Motor neuron (in vitro differentiated cells): ENCODE results near the gene SNRNP70. TPM values are rescaled to one million over a fixed set of nuclear protein-coding genes. Genes with fewer than 3 reads are reported as not detected.
A peak's percentile ranks its signal among the peaks of the same experiment; 100 is the strongest.
"Not testable (repeated sequence)": the region's sequence is repeated elsewhere in the genome, so short reads cannot be mapped to it uniquely, and the experiment has no call there.

Source experiments
- ATAC-seq, 8 experiments: fragments of 200-7000 bp; cut with Tn5 transposase; replicated peaks in 6 of 8; 2 replicates each; pipeline ENCODE4 v1.8.0; 2021; ENCODE audit warnings: mild to moderate bottlenecking in 8 of 8, moderate library complexity in 8 of 8
- H3K27ac ChIP-seq, 2 donors: fragments of 250-450 bp; sonication (Bioruptor Pico); 2 replicates each; pipeline ENCODE4 v1.9.0; 2021; ENCODE audit warnings: antibody characterized with exemption in 2 of 2, mild to moderate bottlenecking in 2 of 2, moderate library complexity in 1 of 2
- H3K4me1 ChIP-seq, 2 donors: fragments of 250-450 bp; sonication (Bioruptor Pico); replicated peaks in 1 of 2; 2 replicates each; pipeline ENCODE4 v1.6.1; 2021; ENCODE audit warnings: antibody characterized with exemption in 2 of 2, mild to moderate bottlenecking in 2 of 2, moderate library complexity in 1 of 2
- H3K4me3 ChIP-seq, 5 donors: fragments of 250-450 bp; sonication (Bioruptor Pico); 2 replicates each; pipeline ENCODE4 v1.9.0; 2021; ENCODE audit warnings: antibody characterized with exemption in 5 of 5, mild to moderate bottlenecking in 5 of 5, moderate library complexity in 4 of 5
- WGBS, 10 experiments: fragments of 450-650 bp; shearing (Covaris generic); methylation state at CpG; one replicate each; pipeline ENCODE4 v1.0.0; 2022; 5-methylcytosine and 5-hydroxymethylcytosine counted together
- in situ Hi-C, 9 experiments: fragments of 400-800 bp; cut with MboI; loops; one replicate each; pipeline ENCODE4 v1.15.0; 2021; ENCODE audit warnings: low sequenced_read_pairs in 9 of 9, low pct_unique_long_range_greater_than_20kb in 2 of 9; ENCODE audit not compliant: unreplicated experiment in 9 of 9
- total RNA-seq, 8 experiments: library from RNA; unstranded; fragments of 300-600 nt; gene quantifications; 2 replicates each; pipeline versions ENCODE4 v1.2.3 to v1.2.4, GENCODE V29; 2022

The SNRNP70 gene
- total RNA-seq, 8 experiments from 2014 or later, result 101 to 312 (median 157) TPM

DNA sequence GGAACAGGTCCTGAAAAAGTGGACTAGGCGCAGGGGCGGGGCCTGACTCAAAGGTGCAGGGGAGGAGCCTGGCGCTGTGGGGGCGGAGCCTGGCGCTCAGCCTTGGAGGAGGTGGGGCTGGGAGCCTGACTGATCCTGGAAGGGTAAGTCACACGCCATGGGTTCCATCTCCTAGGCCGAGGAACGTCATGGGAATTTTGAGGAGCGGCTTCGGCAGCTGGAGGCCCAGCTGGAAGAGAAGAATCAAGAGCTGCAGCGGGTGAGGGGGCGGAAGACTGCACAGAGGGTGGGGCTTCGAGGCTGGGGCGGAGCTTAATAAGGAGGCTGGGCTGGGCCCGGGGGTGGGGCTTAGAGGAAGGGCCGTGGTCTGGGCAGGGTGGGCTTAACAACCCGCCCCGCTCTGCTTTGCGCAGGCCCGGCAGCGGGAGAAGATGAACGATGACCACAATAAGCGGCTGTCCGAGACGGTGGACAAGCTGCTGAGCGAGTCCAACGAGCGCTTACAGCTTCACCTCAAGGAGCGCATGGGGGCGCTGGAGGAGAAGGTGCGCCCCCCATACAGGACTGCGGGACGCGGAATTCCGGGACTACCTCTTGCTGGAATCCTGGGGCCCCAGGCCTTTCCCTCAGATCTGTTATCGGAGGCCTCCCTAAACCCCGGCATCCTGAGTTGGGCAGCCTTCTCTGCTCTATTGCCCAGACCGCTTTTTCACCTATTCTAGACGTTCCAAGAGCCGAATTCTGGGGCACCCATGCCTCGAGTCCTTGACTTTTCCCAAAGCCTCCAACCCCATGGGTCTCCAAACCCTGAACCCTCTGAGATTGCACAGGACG, 48.6 kb downstream of the SNRNP70 start:
- in situ Hi-C loops, result no loop called here
- H3K4me3 ChIP-seq, result no peak overlapping the region
- H3K27ac ChIP-seq, result no peak overlapping the region
- peaks cover 0 to 3% of the 10 kb centered on the region in 2 donors for H3K4me1 ChIP-seq
- peak in 6 of 8 experiments; percentile 5 to 77 (median 58) for ATAC-seq
- 20 to 96% (median 88%) methylated on average over 1 to 11 of the region's 42 CpGs; no CpG with 5 or more reads in 4 of the 10 experiments for WGBS, 10 experiments

DNA sequence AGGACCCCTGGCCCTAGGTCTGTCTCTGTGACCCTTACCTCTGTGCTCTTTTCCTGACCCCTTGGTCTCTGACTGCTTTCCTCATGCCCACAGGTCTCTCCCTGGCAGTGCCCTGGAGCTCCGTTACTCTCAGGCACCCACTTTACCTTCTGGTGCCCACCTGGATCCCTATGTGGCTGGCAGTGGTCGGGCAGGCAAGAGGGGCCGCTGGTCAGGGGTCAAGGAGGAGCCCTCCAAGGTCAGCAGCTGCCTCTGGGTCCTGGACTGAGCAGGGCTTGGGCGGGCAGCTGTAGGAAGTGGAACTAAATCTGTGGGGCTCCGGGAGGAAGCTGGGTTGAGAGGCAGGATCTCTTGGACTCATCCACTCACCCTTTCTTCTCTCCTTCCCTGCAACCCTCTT, 50.4 kb downstream of the SNRNP70 start:
- in situ Hi-C loops, result no loop called here
- ATAC-seq, result no peak
- Histone ChIP-seq H3K4me3 (no peak overlapping the region), H3K27ac (no peak overlapping the region), H3K4me1 (no peaks in the 10 kb centered on the region)
- WGBS, 10 experiments, result 60 to 100% (median 88%) methylated on average over 1 to 3 of the region's 5 CpGs; no CpG with 5 or more reads in 4 of the 10 experiments

DNA sequence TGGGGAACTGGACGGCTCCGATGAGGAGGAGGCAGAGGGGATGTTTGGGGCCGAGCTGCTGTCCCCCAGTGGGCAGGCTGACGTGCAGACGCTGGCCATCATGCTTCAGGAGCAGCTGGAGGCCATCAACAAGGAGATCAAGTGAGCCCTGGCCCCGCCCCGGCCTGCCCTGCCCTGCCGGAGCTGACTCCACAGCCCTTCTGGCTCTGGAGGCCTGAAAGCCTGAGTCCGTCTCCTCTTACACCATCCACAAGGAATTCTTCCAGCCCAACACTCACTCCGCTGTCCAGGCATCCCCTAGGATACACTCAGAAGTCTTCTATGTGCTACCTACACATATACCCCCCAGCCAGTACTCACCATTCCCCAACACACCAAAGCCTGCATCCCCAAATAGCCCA, 51.5 kb downstream of the SNRNP70 start:
- 75 to 100% (median 88%) methylated on average over 1 to 4 of the region's 10 CpGs; no CpG with 5 or more reads in 6 of the 10 experiments for WGBS, 10 experiments
- H3K4me3 ChIP-seq, result no peak overlapping the region
- H3K4me1 ChIP-seq, result no peaks in the 10 kb centered on the region
- in situ Hi-C loops, result no loop called here
- no peak overlapping the region for H3K27ac ChIP-seq
- peak in 2 of 8 experiments; percentile 3 to 25 for ATAC-seq

DNA sequence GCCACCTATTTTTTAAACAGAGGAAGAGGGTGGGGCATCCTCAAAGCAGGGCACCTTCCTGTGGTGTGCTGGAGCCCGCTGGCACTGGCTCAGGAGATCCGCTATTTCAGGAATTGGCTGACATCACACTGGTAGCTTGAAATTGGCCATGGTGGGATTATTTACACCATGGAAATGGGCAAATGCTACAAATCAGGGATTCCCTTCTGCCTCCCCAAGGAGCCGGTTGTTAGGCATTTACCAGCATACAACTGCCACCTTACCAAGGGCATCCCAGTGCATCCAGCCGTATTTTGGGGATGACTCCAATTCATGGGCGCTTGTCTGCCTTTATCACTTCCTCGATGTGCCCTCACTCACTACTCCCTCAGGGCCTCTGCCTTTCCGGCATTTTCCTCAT, 55.7 kb downstream of the SNRNP70 start:
- H3K27ac ChIP-seq, result no peak overlapping the region
- WGBS, 10 experiments, result 80 to 100% (median 86%) methylated on average over 2 to 4 of the region's 7 CpGs; no CpG with 5 or more reads in 5 of the 10 experiments
- in situ Hi-C loops, result no loop called here
- peaks cover 7 to 13% of the 10 kb centered on the region in 2 donors for H3K4me1 ChIP-seq
- H3K4me3 ChIP-seq, result no peak overlapping the region
- no peak for ATAC-seq

DNA sequence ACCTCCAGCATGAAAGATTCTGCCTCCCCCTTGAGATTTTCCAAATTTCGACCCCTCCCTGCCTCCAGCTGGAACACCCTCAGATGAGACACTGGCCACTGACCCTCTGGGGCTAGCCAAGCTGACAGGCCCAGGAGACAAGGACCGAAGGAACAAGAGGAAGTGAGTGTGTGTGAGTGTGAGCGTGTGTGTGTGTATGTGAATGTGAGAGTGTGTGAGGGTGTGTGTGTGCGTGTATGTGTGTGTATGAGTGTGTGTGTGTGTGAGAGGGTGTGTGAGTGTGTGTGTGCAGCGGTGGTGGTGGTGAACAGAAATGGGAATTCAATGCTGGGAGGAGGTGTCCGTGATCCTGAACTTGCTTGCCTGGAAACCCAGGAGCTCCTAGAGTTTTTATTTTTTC, 56.1 kb downstream of the SNRNP70 start:
- H3K4me1 ChIP-seq, result peaks cover 7 to 13% of the 10 kb centered on the region in 2 donors
- no peak for ATAC-seq
- 58 to 96% (median 85%) methylated on average over 2 to 6 of the region's 6 CpGs; no CpG with 5 or more reads in 2 of the 10 experiments for WGBS, 10 experiments
- in situ Hi-C loops, result no loop called here
- no peak overlapping the region for H3K4me3 ChIP-seq
- H3K27ac ChIP-seq, result no peak overlapping the region

DNA sequence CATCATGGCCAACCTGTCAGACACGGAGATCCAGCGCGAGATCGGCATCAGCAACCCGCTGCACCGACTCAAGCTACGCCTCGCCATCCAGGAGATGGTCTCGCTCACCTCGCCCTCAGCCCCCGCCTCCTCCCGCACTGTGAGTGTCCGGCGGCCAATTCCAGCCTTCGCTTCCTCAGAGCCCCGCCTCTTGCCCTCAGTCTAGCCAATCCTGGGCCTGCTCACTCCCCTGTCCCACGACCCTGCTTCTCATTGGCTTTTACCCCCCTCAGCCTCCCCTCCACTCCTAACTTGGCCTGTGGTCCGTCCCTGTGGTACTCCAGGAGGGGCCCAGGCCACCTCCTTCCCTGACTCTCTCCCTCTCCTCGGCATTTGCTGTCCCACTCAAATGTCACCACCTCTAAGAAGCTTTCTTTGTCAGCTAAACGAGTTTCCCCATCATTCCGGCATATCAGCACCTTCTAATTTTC, 57.6 kb downstream of the SNRNP70 start:
- 0 to 71% (median 17%) methylated on average over 1 to 10 of the region's 21 CpGs; no CpG with 5 or more reads in 3 of the 10 experiments for WGBS, 10 experiments
- in situ Hi-C loops, result no loop called here
- Histone ChIP-seq H3K4me3 (peak overlapping the region; percentile 31 to 64 (median 40)), H3K4me1 (peaks cover 7 to 13% of the 10 kb centered on the region in 2 donors), H3K27ac (peak overlapping the region in 1 of 2 donors; percentile 68)
- ATAC-seq, result peak; percentile 86 to 98 (median 91)

DNA sequence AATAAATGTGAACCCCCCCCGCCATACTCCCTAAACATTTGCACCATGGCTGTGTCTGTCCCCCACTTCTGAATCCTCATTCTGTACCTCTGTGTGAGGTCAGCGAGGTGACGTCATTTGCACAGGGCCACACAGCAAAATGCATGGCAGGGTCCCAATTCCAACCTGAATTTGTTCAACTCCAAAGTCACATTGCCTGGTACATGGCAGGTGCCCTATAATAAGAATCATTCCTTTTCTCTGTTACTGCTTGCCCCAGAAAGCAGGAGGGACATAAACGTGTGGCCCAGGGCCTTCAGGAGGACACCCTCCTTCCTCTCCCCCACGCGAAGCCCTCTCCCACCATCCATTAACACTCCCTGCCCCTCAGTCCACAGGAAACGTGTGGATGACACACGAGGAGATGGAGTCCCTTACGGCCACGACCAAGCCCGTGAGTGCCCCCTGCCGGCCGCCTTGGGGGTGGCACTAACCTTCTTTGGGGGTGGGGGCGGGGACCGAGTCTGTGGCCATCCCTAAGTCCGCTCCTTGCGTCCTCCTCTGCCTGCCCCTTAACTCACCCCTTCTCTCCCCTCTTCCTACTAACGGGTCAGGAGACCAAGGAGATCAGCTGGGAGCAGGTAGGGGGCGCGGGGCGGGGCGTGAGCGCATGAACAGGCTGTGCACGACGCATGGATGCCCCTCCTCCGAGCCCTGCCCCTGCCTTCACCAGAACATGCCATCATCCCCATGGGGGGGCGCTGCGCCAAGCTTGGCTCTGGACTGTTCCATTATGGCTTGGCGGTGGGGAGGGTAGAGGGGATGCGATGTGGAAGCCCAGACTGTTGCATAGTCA, 60.5 kb downstream of the SNRNP70 start:
- in situ Hi-C loops, result no loop called here
- Histone ChIP-seq H3K27ac (no peak overlapping the region), H3K4me1 (peaks cover 10 to 18% of the 10 kb centered on the region in 2 donors), H3K4me3 (peak overlapping the region in 2 of 5 donors; percentile 3 to 20)
- ATAC-seq, result peak; percentile 3 to 32 (median 22)
- 0 to 100% (median 75%) methylated on average over 1 to 4 of the region's 30 CpGs; no CpG with 5 or more reads in 3 of the 10 experiments for WGBS, 10 experiments

DNA sequence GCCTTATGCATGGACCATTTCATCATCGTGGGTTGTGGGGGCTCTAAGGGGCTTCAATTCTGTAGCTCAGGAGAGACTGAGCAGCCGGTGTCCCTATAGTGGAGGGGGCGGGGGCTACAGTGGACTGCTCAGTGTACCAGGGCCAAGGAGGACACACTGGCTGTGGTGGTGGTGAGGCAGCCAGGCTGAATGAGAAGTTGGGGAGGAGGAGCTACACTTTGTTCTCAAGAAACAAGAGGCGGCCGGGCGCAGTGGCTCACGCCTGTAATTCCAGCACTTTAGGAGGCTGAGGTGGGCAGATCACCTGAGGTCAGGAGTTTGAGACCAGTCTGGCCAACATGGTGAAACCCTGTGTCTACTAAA, 61.1 kb downstream of the SNRNP70 start:
- in situ Hi-C loops, H3K27ac ChIP-seq: not testable (repeated sequence)
- Histone ChIP-seq H3K4me3 (peak overlapping the region in 2 of 5 donors; percentile 3 to 20), H3K4me1 (peaks cover 14 to 23% of the 10 kb centered on the region in 2 donors)
- WGBS, 10 experiments, result 0 to 40% (median 13%) methylated on average over 1 to 4 of the region's 7 CpGs; no CpG with 5 or more reads in 6 of the 10 experiments
- peak in 4 of 8 experiments; percentile 0 to 1 (median 0) for ATAC-seq

DNA sequence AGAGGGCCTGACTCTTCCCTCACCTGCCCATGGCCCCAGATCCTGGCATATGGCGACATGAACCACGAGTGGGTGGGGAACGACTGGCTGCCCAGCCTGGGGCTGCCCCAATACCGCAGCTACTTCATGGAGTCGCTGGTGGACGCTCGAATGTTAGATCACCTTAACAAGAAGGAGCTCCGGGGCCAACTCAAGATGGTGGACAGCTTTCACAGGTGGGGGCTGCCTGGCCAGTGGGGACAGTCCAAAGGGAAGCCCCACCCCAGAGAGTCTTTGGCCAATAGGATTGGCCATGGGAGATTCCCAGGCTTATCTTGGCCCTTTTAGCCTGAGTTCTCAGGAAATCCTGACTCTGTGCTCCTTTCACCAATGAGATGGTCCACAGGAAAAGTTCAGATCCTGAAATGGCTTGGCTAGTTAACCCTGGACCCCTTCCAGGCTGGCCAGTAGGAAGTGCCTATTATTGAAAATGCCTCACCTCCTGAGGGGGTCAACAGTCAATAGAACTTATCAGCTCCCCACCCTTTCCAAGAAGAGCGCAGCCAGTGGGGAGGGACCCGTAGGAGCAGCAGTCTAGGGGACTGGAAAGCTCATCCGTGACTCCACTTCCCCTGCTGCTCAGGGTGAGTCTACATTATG, 62.9 kb downstream of the SNRNP70 start:
- ATAC-seq, result no peak
- in situ Hi-C loops, result no loop called here
- peak overlapping the region in 1 of 5 donors; percentile 67 for H3K4me3 ChIP-seq
- H3K27ac ChIP-seq, result peak overlapping the region in 1 of 2 donors; percentile 72
- WGBS, 10 experiments, result 20 to 100% (median 87%) methylated on average over 1 to 7 of the region's 11 CpGs; no CpG with 5 or more reads in 3 of the 10 experiments
- H3K4me1 ChIP-seq, result peaks cover 11 to 18% of the 10 kb centered on the region in 2 donors

DNA sequence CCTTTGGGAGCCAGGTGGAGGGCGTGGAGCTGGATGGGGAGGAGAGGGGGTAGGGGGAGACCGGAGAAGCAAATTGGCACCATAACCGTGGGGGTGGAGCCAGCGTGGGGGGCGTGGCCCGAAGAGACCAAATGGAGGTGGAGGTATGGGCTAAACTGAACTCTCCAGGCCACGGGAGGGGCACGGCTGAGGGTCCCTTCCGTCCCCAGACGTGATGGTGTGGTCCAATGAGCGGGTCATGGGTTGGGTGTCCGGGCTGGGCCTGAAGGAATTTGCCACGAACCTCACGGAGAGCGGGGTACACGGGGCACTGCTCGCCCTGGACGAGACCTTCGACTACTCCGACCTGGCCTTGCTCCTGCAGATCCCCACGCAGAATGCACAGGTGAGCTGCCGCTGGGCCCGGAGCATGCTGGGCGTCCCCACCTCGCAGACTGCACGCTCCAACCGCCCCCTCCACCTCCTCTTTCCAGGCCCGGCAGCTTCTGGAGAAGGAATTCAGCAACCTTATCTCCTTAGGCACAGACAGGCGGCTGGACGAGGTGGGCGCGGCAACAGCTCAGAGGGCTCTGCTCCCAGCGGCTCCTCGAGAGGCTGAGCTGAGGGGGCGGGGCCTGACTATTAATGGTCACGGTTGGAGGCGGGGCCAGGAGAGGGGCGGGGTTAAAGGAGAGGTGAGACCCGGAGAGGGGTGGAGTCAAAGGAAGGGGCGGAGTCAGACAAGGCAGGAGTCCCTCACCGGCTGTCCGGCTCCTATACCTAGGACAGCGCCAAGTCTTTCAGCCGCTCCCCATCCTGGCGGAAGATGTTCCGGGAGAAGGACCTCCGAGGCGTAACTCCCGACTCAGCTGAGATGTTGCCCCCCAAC, 63.8 kb downstream of the SNRNP70 start:
- peak overlapping the region; percentile 50 to 67 (median 63) for H3K4me3 ChIP-seq
- peak overlapping the region; percentile 84 to 85 for H3K27ac ChIP-seq
- 0 to 20% (median 0%) methylated on average over 1 to 12 of the region's 49 CpGs; no CpG with 5 or more reads in 5 of the 10 experiments for WGBS, 10 experiments
- ATAC-seq, result peak; percentile 43 to 69 (median 48)
- H3K4me1 ChIP-seq, result peaks cover 11 to 17% of the 10 kb centered on the region in 2 donors
- in situ Hi-C loops, result no loop called here

DNA sequence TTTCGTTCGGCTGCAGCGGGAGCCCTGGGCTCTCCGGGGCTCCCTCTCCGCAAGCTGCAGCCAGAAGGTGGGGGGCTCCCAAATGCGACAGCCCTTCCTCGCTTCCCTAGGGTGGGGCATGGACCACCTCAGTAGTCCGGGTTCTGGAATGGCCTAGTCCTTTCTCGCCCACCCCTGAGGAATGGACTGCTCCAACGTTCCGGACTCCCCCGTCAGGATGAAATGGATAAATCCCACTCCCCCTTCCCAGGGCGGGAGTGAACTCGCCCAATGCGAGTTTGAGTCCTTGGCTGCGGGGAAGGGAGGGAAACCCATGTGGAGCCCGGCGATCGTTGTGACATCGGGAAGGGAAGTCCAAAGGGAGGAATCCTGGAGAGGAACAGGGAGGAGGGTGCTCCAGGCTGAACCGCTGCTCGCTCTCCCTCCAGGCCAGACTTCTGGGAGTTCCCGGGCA, 64.4 kb downstream of the SNRNP70 start:
- peak; percentile 12 to 63 (median 28) for ATAC-seq
- in situ Hi-C loops, result no loop called here
- no CpG with 5 or more reads among the region's 23 CpGs for WGBS, 10 experiments
- peaks cover 13 to 22% of the 10 kb centered on the region in 2 donors for H3K4me1 ChIP-seq
- H3K4me3 ChIP-seq, result peak overlapping the region; percentile 50 to 67 (median 63)
- peak overlapping the region; percentile 84 to 85 for H3K27ac ChIP-seq
